Tibial nerve (tissue), 4 donors: ENCODE results near the gene PEX19.

ENCODE experiments used
- CTCF ChIP-seq, 5 experiments: fragments of 200-600 bp in 3 of 5; fragments of 450-650 bp in 2 of 5; sonication (generic) in 3 of 5; IDR thresholded peaks; one replicate each; pipeline ENCODE4 v1.5.1; 2016 to 2019; ENCODE audit warnings: antibody characterized with exemption in 5 of 5, mild to moderate bottlenecking in 3 of 5, moderate library complexity in 2 of 5
- EP300 ChIP-seq, 2 donors: sonication (generic); formaldehyde crosslinking; IDR thresholded peaks; one replicate each; pipeline ENCODE4 v1.6.1; 2017; ENCODE audit warnings: antibody characterized with exemption in 2 of 2, mild to moderate bottlenecking in 1 of 2
- POLR2A ChIP-seq, 2 donors: fragments of 450-650 bp; IDR thresholded peaks; one replicate each; pipeline ENCODE4 v1.6.1; 2017; ENCODE audit warnings: antibody characterized with exemption in 2 of 2, mild to moderate bottlenecking in 2 of 2, moderate library complexity in 2 of 2

- TF ChIP-seq CTCF (IDR thresholded peaks at IDR 0.05) (no peak), POLR2A (IDR thresholded peaks at IDR 0.05) (no peak), EP300 (IDR thresholded peaks at IDR 0.05) (no peak)
These were observed 7.6 kb downstream of the PEX19 start for GRCh38 chr1:160277330-160277729.
